SK-N-SH (cell line): ENCODE measurements around the gene AIF1. TPM values are rescaled to one million over a fixed set of nuclear protein-coding genes. Genes with fewer than 3 reads are reported as not detected.

Source experiments
- CTCF ChIA-PET: fragments of 300-600, 350-600 bp; formaldehyde crosslinking; extraction: SDS; loops from one replicate; lab custom pipeline; 2021; lab: Yijun Ruan, JAX
- POLR2A ChIA-PET: fragments of 350-600 bp; sonication (Branson Sonifier 250); formaldehyde crosslinking; extraction: SDS; loops from one replicate; lab custom pipeline; 2020; ENCODE audit warnings: antibody characterized with exemption, inconsistent platforms; lab: Yijun Ruan, JAX
- DNase-seq: peaks from one replicate; pipeline ENCODE4 v3.0.0; 2012
- H2AFZ ChIP-seq: fragments of 200-600 bp; sonication (generic); 2 replicates; pipeline ENCODE4 v1.8.1; 2016; ENCODE audit warnings: antibody characterized with exemption, mild to moderate bottlenecking, low read depth
- H3F3A ChIP-seq: fragments of 200-600 bp; sonication (generic); replicated peaks from 2 replicates; pipeline ENCODE3; 2016; ENCODE audit warnings: antibody characterized with exemption, mild to moderate bottlenecking; ENCODE audit not compliant: insufficient read depth
- H3K27ac ChIP-seq, 2 experiments: fragments of 200-500 bp in 1 of 2; fragments of 200-600 bp in 1 of 2; sonication (Bioruptor generic) in 1 of 2; sonication (generic), shearing (Covaris generic) in 1 of 2; 2 replicates each; pipeline versions ENCODE4 v1.5.1 to v1.6.1; 2014 to 2016; ENCODE audit warnings: low read depth in 2 of 2, inconsistent platforms in 1 of 2, low read length in 1 of 2, mild to moderate bottlenecking in 1 of 2, mixed read lengths in 1 of 2
- H3K27me3 ChIP-seq: fragments of 200-600 bp; sonication (generic), shearing (Covaris generic); 2 replicates; pipeline ENCODE4 v1.6.1; 2016; ENCODE audit warnings: mixed run types; ENCODE audit not compliant: insufficient read depth
- H3K36me3 ChIP-seq, 2 experiments: fragments of 200-500 bp in 1 of 2; fragments of 200-600 bp in 1 of 2; sonication (Bioruptor generic) in 1 of 2; sonication (generic) in 1 of 2; replicated peaks in 1 of 2; 2 replicates each; pipeline versions ENCODE3 to v1.5.1; 2014 to 2016; ENCODE audit warnings: low read length in 1 of 2, mild to moderate bottlenecking in 1 of 2; ENCODE audit not compliant: insufficient read depth in 2 of 2, control insufficient read depth in 1 of 2
- H3K4me1 ChIP-seq, 2 experiments: fragments of 200-500 bp in 1 of 2; fragments of 200-600 bp in 1 of 2; sonication (Bioruptor generic) in 1 of 2; sonication (generic), shearing (Covaris generic) in 1 of 2; 2 replicates each; pipeline versions ENCODE4 v1.5.1 to v1.6.1; 2014 to 2016; ENCODE audit warnings: low read depth in 1 of 2, low read length in 1 of 2, mixed run types in 1 of 2; ENCODE audit not compliant: insufficient read depth in 2 of 2, control insufficient read depth in 1 of 2
- H3K4me2 ChIP-seq: fragments of 200-600 bp; sonication (generic), shearing (Covaris generic); 2 replicates; pipeline ENCODE4 v1.6.1; 2017; ENCODE audit warnings: mixed run types
- H3K4me3 ChIP-seq, 2 experiments: fragments of 200-500 bp in 1 of 2; fragments of 200-600 bp in 1 of 2; sonication (Bioruptor generic) in 1 of 2; sonication (generic), shearing (Covaris generic) in 1 of 2; 2 replicates each; pipeline versions ENCODE4 v1.5.1 to v1.8.1; 2014 to 2016; ENCODE audit warnings: low read depth in 2 of 2, inconsistent platforms in 1 of 2, low read length in 1 of 2, mild to moderate bottlenecking in 1 of 2, mixed read lengths in 1 of 2, moderate library complexity in 1 of 2
- H3K79me2 ChIP-seq: fragments of 200-600 bp; sonication (generic); 2 replicates; pipeline ENCODE4 v1.8.1; 2017; ENCODE audit warnings: mild to moderate bottlenecking; ENCODE audit not compliant: insufficient read depth
- H3K9ac ChIP-seq: fragments of 200-600 bp; sonication (generic); 2 replicates; pipeline ENCODE4 v1.6.1; 2017; ENCODE audit warnings: mixed run types
- H3K9me2 ChIP-seq: fragments of 200-600 bp; sonication (generic); 2 replicates; pipeline ENCODE4 v1.6.1; 2017; ENCODE audit warnings: mixed run types
- H3K9me3 ChIP-seq: fragments of 200-600 bp; sonication (generic); 2 replicates; pipeline ENCODE4 v1.6.1; 2017; ENCODE audit warnings: mixed run types, mild to moderate bottlenecking, moderate library complexity
- H4K20me1 ChIP-seq: fragments of 200-600 bp; sonication (generic); 2 replicates; pipeline ENCODE4 v1.6.1; 2017; ENCODE audit warnings: mild to moderate bottlenecking, mixed run types; ENCODE audit not compliant: insufficient read depth
- ELF1 ChIP-seq: IDR thresholded peaks from 2 replicates; pipeline ENCODE4 v1.4.0; 2012
- EZH2phosphoT487 ChIP-seq: fragments of 200-600 bp; sonication (generic); IDR thresholded peaks from 2 replicates; pipeline ENCODE4 v1.6.1; 2017; ENCODE audit warnings: low read depth, mixed run types, mild to moderate bottlenecking, antibody characterized with exemption, moderate library complexity, borderline replicate concordance
- GATA2 ChIP-seq: sonication (generic); formaldehyde crosslinking; IDR thresholded peaks from 2 replicates; pipeline ENCODE4 v1.5.0; 2020; ENCODE audit warnings: mild to moderate bottlenecking, missing genetic modification reagents
- IRF3 ChIP-seq: fragments of 150-350 bp; IDR thresholded peaks from 2 replicates; pipeline ENCODE4 v1.6.1; 2016; ENCODE audit warnings: mild to moderate bottlenecking, low read depth, low read length
- MEF2A ChIP-seq: IDR thresholded peaks from 2 replicates; pipeline ENCODE4 v1.4.0; 2012; ENCODE audit warnings: low read depth, borderline replicate concordance
- NFIC ChIP-seq: IDR thresholded peaks from 2 replicates; pipeline ENCODE4 v1.4.0; 2012; ENCODE audit warnings: borderline replicate concordance
- POLR2AphosphoS5 ChIP-seq: IDR thresholded peaks from 2 replicates; pipeline ENCODE4 v1.6.1; 2012; ENCODE audit warnings: low read depth, low read length
- USF1 ChIP-seq: IDR thresholded peaks from 2 replicates; pipeline ENCODE4 v1.4.0; 2012; ENCODE audit warnings: low read depth, borderline replicate concordance
- YY1 ChIP-seq: IDR thresholded peaks from 2 replicates; pipeline ENCODE4 v1.4.0; 2012; ENCODE audit warnings: low read depth, mild to moderate bottlenecking
- WGBS: methylation state at CpG from one replicate; pipeline ENCODE4 v1.1.6; 2017; ENCODE audit warnings: low lambda C conversion rate; 5-methylcytosine and 5-hydroxymethylcytosine counted together
- polyA plus RNA-seq, 3 experiments: library from polyadenylated mRNA; depleted of rRNA; stranded (reverse); fragments of >200 nt; gene quantifications; 2 replicates each; pipeline ENCODE4 v1.2.3, GENCODE V29; 2012
- TF ChIP-seq, protein P1 (sequence below): IDR thresholded peaks from 2 replicates; pipeline ENCODE4 v1.4.0; 2012; ENCODE audit warnings: low read depth, borderline replicate concordance
- TF ChIP-seq, protein P2 (sequence below): fragments of 150-350 bp; IDR thresholded peaks from 2 replicates; pipeline ENCODE4 v1.6.1; 2017; ENCODE audit warnings: antibody characterized with exemption, low read length, low read depth, borderline replicate concordance

AIF1 gene
- polyA plus RNA-seq, 1 of the 3 experiments (the other 2 are of a cell fraction), result not detected

GRCh38 chr6:31632279-31632946 is 17.4 kb downstream of the AIF1 start:
- Histone ChIP-seq H3K27ac (peak overlapping the region in 1 of 2 experiments; percentile 1; a peak in 2 of 4 replicates), H3K4me2 (no peak overlapping the region), H3K9me2 (no peaks in the 10 kb centered on the region), H4K20me1 (peaks cover 19% of the 10 kb centered on the region; the same call in 1 of the 2 replicates), H3F3A (peaks cover 36% of the 10 kb centered on the region), H3K9ac (no peak overlapping the region), H2AFZ (no peak overlapping the region), H3K4me3 (no peak overlapping the region), H3K9me3 (no peaks in the 10 kb centered on the region), H3K79me2 (peaks cover 19% of the 10 kb centered on the region; the same call in 1 of the 2 replicates), H3K36me3 (peaks cover 53 to 97% of the 10 kb centered on the region in 2 experiments), H3K27me3 (no peaks in the 10 kb centered on the region), H3K4me1 (no peaks in the 10 kb centered on the region; a peak in 1 of 4 replicates)
- peak; percentile 22 for DNase-seq
- TF ChIP-seq POLR2AphosphoS5 (0 out of 2 replicates have a peak, but pooled peaks have one; percentile 9), GATA2 (CRISPR knock-in tag) (no peak)
- WGBS, result 93% methylated on average over 26 of the region's 26 CpGs
- POLR2A ChIA-PET, result interaction anchor here (1.0 to 1.1 kb wide), 2 partner anchors 19 to 28 kb away, joined by 3 read pairs; partner anchors contain the start of gene C6orf47
- CTCF ChIA-PET, result interaction anchor here (1.4 kb wide), 1 partner anchor 11 kb away, joined by 4 read pairs; no protein-coding TSS in a partner anchor

DNA sequence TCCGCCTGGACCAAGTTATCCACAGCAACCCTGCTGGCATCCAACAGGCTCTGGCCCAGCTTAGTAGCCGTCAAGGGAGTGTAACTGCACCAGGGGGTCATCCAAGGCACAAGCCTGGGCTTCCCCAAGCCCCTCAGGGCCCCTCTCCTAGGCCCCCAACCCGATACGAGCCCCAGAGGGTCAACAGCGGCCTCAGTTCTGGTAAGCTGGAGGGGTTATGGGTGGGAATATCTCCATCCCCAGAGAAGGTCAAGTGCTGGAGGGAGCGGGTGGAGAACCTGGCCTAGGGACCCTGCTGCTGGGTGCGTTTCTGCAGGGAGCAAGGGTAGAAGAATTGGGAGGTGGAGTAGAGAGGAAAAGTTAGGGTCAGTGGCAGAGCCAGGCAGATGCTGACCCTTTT is 18.4 kb downstream of the AIF1 start:
- Histone ChIP-seq H2AFZ (no peak overlapping the region), H3K4me1 (no peaks in the 10 kb centered on the region; a peak in 1 of 4 replicates), H3K4me2 (no peak overlapping the region), H3K79me2 (peaks cover 19% of the 10 kb centered on the region; the same call in 1 of the 2 replicates), H3K9me2 (no peaks in the 10 kb centered on the region), H3F3A (peaks cover 43% of the 10 kb centered on the region), H3K9me3 (no peaks in the 10 kb centered on the region), H4K20me1 (peaks cover 19% of the 10 kb centered on the region; the same call in 1 of the 2 replicates), H3K36me3 (peaks cover 44 to 96% of the 10 kb centered on the region in 2 experiments), H3K9ac (no peak overlapping the region)
- peak; percentile 18 for DNase-seq
- ChIA-PET POLR2A (interaction anchor here (1.0 to 1.3 kb wide), 4 partner anchors 10 to 27 kb away, joined by 3 to 11 read pairs (median 4); partner anchors contain the start of gene C6orf47), CTCF (interaction anchor here (0.6 to 1.4 kb wide), 3 partner anchors 10 to 416 kb away, joined by 3 to 4 read pairs (median 4); no protein-coding TSS in a partner anchor)
- no peak for TF ChIP-seq EZH2phosphoT487
- TF ChIP-seq USF1, result no peak
- TF ChIP-seq GATA2 (CRISPR knock-in tag), result no peak
- no peak for TF ChIP-seq NFIC
- TF ChIP-seq, protein P1, sequence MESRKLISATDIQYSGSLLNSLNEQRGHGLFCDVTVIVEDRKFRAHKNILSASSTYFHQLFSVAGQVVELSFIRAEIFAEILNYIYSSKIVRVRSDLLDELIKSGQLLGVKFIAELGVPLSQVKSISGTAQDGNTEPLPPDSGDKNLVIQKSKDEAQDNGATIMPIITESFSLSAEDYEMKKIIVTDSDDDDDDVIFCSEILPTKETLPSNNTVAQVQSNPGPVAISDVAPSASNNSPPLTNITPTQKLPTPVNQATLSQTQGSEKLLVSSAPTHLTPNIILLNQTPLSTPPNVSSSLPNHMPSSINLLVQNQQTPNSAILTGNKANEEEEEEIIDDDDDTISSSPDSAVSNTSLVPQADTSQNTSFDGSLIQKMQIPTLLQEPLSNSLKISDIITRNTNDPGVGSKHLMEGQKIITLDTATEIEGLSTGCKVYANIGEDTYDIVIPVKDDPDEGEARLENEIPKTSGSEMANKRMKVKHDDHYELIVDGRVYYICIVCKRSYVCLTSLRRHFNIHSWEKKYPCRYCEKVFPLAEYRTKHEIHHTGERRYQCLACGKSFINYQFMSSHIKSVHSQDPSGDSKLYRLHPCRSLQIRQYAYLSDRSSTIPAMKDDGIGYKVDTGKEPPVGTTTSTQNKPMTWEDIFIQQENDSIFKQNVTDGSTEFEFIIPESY, result no peak
- no peak for TF ChIP-seq ELF1
- TF ChIP-seq MEF2A, result no peak
- TF ChIP-seq IRF3, result no peak
- TF ChIP-seq YY1, result no peak
- TF ChIP-seq, protein P2, sequence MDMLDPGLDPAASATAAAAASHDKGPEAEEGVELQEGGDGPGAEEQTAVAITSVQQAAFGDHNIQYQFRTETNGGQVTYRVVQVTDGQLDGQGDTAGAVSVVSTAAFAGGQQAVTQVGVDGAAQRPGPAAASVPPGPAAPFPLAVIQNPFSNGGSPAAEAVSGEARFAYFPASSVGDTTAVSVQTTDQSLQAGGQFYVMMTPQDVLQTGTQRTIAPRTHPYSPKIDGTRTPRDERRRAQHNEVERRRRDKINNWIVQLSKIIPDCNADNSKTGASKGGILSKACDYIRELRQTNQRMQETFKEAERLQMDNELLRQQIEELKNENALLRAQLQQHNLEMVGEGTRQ, result no peak
- TF ChIP-seq, all 33 proteins: peak for 0
- Histone ChIP-seq H3K27me3 (no peaks in the 10 kb centered on the region), H3K4me3 (no peak overlapping the region), H3K27ac (no peak overlapping the region; a peak in 1 of 4 replicates)
- 98% methylated on average over 5 of the region's 7 CpGs for WGBS
